ENCODE results near the gene NKAIN2.

DNA sequence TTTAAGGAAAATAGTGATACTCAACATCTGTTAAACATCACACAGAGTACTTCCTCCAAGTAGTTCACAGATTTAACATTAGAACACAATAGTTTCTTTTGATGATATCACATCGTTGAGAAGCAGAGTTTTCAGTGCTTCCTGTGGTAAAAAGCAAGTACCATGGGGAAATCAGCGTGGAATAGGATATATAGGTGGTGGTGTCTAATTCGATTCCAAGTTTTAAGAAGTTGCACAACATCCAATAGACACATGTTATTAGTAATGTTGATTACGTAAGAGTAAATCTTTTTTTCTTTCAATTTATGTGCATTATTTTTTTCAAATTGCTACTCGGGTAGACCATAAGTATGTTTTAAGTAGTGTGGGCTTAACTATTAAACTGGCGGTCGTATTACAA lies 360.7 kb downstream of the NKAIN2 start:
- TF ChIP-seq, protein P1, sequence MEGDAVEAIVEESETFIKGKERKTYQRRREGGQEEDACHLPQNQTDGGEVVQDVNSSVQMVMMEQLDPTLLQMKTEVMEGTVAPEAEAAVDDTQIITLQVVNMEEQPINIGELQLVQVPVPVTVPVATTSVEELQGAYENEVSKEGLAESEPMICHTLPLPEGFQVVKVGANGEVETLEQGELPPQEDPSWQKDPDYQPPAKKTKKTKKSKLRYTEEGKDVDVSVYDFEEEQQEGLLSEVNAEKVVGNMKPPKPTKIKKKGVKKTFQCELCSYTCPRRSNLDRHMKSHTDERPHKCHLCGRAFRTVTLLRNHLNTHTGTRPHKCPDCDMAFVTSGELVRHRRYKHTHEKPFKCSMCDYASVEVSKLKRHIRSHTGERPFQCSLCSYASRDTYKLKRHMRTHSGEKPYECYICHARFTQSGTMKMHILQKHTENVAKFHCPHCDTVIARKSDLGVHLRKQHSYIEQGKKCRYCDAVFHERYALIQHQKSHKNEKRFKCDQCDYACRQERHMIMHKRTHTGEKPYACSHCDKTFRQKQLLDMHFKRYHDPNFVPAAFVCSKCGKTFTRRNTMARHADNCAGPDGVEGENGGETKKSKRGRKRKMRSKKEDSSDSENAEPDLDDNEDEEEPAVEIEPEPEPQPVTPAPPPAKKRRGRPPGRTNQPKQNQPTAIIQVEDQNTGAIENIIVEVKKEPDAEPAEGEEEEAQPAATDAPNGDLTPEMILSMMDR (optimal IDR thresholded peaks at IDR 0.05 in 1 of 3, IDR thresholded peaks at IDR 0.05 in 1 of 3, conservative IDR thresholded peaks at IDR 0.05 in 1 of 3; ENCODE audit: extremely low read depth in 1 of 3, insufficient read depth in 2 of 3, low read length in 3 of 3): no peak
- TF ChIP-seq EZH2 (IDR thresholded peaks at IDR 0.05; ENCODE audit: low read length): no peak
